Breast epithelium (tissue), 3 donors: ENCODE data around the gene ATP1B2.

Experiments
- POLR2A ChIP-seq: fragments of 450-650 bp; IDR thresholded peaks from one replicate; pipeline ENCODE4 v1.6.1; 2016; ENCODE audit warnings: antibody characterized with exemption, mild to moderate bottlenecking, moderate library complexity
- TF ChIP-seq, protein P1 (sequence below), 3 donors: fragments of 450-650 bp; IDR thresholded peaks; one replicate each; pipeline ENCODE4 v1.5.1; 2016 to 2017; ENCODE audit warnings: antibody characterized with exemption in 3 of 3, mild to moderate bottlenecking in 3 of 3, moderate library complexity in 3 of 3

DNA sequence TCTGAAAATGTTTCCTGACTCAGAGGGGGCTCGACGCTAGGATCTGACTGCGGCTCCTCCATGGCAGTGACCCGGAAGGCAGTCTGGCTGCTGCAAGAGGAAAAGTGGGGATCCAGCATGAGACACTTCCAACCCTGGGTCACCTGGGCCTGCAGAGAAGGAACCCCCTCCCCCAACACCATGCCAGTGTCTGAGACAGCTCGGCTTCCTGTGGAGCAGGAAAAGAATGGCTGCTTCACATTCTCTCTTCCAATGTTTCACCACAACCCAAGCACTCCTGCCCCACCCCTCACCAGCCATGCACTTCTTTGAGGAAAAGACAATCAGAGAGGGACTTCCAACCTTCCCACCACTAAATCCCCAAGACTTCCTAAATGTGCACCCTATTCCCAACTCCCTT lies 25.8 kb downstream of the ATP1B2 start:
- TF ChIP-seq, protein P1, sequence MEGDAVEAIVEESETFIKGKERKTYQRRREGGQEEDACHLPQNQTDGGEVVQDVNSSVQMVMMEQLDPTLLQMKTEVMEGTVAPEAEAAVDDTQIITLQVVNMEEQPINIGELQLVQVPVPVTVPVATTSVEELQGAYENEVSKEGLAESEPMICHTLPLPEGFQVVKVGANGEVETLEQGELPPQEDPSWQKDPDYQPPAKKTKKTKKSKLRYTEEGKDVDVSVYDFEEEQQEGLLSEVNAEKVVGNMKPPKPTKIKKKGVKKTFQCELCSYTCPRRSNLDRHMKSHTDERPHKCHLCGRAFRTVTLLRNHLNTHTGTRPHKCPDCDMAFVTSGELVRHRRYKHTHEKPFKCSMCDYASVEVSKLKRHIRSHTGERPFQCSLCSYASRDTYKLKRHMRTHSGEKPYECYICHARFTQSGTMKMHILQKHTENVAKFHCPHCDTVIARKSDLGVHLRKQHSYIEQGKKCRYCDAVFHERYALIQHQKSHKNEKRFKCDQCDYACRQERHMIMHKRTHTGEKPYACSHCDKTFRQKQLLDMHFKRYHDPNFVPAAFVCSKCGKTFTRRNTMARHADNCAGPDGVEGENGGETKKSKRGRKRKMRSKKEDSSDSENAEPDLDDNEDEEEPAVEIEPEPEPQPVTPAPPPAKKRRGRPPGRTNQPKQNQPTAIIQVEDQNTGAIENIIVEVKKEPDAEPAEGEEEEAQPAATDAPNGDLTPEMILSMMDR (IDR thresholded peaks at IDR 0.05) = no peak
- no peak for TF ChIP-seq POLR2A
